GM21447 (cell line): ENCODE data around the gene SIK2.
"Not testable (repeated sequence)": the region's sequence is repeated elsewhere in the genome, so short reads cannot be mapped to it uniquely, and the experiment has no call there.

ENCODE experiments used
- ATAC-seq: cut with Tn5 transposase; IDR thresholded peaks from one replicate; pipeline ENCODE4 v1.9.1; 2021; ENCODE audit not compliant: unreplicated experiment

SIK2 gene

DNA sequence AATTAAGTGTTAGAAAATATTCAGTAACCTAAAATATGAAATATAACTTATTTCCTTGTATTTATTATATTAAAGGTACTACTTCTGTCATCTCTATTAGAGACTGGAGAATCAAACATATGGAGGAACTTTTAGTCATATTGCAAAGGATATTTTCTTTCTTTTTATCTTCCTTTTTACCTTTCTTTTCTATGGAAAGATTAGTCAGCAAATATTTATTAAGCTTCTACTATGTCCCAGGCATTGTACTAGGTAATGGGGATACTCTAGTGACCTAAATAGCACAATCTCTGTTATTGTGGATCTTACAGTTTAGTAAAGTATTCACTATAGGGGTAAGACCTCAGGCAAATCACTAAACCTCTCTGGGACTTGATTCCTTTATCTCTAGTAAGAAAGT is 18.3 kb downstream of the SIK2 start:
- ATAC-seq, result no peak

DNA sequence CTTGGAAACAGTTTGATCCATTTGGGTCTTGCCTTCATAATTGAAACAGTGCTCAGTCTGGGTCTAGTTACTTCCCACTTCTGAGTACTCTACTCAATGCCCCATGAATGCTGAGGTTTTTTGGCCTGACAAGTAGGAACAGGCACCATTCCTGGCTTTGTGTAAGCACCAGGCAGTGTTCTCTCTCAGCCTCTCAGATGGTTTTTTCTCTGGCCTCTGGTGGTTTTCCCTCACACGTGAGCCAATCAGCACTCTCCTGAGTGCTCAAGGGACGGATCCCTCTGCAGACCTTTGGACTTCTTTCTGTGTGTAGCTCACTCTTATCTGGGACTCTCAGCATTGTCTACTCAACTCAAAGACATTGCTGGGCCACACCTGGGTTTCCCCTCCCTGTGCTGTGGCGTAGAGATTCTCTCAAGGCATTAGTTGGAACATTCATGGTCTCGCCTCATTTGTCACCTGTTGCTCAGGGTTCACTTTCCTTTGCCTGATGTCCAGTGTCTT is 21.3 kb downstream of the SIK2 start:
- ATAC-seq, result no peak

DNA sequence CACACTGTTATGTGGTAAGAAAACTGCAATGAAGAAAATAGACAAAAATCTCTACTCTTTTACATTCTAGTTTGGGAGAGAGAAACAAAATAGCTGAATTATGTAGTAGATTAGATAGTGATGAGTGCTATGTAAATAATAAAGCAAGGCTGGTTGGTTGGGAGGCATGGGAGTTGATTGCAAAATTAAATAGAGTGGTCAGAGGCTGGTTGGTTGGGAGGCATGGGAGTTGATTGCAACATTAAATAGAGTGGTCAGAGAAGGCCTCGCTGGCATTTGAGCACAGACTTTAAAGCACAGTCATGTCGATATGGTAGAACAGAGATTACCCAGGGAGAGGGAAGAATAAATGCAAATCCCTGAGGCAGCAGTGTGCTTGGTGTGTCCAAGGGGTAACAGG is 22.4 kb downstream of the SIK2 start:
- ATAC-seq, result no peak

DNA sequence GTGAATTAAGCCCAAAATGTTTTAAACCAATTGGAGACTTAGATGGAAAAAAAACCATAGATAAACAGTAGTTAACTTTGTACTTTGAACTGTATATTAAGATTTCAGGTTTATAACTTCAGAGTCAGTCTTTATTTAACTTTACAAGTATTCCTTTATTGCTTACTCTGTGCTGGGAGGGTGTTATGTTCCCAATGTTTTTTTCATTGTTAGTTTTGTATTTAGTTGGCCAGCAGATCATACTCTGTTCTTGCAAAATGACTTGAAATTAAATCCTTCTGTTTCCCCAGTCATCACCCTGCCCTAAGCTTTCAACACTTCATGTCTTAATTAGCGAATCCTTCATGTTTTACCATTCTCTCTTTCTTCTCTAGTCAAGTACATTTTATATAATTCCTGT is 25.3 kb downstream of the SIK2 start:
- ATAC-seq, result no peak

DNA sequence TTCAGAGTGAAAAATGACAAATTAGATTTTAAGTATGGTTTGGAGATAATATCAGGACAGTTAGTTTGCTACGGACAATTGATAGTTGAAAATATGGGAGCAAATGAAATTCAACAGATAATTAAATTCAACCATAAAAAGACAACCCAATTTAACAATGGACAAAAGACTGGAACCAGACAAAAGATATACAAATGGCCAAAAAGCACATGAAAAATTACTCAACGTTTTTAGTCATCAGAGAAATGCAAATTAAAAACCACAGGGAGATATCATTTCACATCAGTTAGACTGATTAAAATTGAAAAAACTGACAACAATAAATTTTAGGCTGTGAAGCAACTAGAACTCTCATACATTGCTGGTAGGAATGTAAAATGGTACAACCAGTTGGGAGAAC is 27.2 kb downstream of the SIK2 start:
- no peak for ATAC-seq

DNA sequence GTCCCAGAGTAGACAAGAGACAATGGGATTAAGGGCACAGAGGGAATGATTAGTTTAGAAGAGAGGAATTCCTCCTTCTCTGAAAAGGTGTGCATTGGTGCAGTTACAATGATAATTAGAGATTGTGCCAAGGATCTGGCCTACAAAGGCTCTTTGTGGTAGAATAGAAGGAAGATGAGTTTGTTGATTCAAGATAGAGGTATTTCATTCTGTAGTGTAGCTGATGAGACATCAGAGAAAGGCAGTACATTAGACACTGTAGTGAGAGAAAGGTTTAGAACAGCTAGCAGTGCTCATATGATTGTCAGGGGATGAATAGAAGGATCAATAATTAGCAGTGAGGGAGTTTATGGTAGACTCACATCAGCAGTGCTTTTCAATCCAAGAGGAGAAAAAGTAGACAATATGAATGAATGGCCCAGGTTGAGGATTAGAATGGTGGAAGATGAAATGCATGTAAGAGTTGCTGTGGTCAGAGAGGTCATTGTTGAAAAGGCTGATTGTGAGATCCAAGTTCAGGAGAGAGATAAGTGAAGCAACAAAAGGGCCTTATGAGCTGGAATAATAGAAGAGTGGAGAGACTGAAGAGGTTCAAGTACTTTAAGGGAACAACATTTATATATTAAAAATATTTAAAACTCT is 28.9 kb downstream of the SIK2 start:
- no peak for ATAC-seq

DNA sequence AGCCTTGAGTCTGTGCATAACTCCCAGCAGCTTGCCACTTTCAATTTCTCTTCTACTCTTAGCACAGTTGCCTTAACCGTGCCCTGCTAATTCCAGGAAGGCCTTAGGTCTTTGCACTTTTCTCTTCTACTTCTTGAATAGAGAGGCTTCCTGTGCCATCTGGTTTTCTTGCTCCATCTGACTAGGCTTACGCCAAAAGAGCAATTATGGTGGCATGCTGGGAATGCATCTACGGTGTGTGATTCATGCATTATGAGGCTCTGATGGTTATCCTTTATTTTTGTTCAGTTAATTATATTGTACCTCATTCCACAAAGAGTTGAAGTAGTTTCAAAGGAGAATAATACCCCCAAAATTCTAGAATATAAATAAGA is 29.4 kb downstream of the SIK2 start:
- ATAC-seq, result no peak

DNA sequence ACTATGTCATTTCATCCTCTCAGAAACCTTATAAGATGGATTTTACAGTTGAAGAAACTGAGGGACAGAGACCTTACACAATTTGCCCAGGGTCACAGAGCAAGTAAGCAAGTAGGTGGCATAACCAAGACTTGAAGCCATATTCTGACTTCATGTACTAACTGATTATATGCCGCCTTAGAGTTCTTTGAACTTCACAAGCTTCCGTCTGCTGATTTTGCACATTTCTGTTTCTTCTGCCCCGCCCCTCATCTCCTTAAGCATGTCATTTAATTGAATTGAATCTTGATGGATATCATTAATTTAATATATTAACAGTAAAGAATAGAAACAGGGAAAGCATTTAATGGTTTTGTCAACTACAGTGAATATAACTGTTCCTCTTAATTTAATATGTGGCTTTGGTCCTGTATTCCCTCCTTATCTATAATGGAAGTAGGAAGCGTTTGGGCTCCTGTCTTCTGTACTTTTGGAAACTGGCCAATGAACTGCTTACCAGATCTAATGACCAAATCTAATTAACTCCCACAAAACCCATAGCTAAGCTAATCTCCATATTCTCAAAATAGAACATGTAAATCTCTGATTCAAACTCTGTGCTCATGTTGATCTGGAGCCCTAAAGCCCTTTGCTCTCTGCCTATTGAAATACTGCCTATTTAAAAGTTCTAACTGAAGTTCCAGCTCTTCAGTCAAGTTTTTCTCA is 30.4 kb downstream of the SIK2 start:
- ATAC-seq, result no peak

DNA sequence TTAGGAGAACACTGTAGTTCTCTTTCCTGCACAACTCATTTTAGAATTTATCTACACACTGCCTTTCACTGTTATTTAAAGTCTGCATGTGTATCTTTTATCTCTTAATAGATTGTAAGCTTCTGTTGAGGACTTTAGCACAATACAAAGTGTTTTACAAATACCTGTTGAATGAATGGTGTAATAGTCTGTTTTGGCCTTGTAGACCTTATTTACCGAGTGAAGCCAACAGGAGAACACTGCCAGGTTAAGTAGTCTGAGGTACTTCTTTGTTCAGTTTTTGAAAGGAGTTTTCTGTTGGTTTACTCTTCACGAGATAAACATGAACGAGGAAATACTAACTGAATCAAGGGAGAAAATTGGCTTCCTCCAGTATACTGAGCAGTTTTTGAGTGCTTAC is 31.0 kb downstream of the SIK2 start:
- ATAC-seq, result no peak

DNA sequence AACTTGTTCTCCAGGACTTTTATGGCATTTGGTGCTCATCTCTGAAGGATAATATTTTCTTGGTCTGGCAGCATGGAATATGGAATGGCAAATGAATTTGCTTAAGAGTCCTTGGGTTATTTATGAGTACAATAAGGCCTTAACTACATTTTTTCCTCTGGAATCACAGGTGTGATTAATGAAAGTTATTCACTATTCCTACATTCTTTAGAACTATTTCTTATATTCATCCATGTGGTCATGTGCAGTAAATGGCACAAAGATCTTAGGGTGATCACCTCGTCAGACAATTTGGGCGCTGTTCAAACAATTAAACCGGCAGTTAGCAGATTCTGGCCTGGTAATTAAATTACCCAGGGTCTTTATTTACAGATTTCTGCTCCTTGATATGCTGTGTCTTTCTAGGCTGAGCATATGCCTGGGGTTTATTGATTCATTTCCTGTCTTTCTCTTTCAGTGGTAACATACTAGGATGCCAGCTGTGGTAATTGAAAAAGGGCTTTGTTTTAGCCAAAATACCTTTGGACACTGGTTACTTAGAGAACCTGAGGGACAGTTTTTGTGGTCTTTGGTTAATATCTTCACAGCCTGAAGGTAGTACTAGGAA is 31.6 kb downstream of the SIK2 start:
- no peak for ATAC-seq

DNA sequence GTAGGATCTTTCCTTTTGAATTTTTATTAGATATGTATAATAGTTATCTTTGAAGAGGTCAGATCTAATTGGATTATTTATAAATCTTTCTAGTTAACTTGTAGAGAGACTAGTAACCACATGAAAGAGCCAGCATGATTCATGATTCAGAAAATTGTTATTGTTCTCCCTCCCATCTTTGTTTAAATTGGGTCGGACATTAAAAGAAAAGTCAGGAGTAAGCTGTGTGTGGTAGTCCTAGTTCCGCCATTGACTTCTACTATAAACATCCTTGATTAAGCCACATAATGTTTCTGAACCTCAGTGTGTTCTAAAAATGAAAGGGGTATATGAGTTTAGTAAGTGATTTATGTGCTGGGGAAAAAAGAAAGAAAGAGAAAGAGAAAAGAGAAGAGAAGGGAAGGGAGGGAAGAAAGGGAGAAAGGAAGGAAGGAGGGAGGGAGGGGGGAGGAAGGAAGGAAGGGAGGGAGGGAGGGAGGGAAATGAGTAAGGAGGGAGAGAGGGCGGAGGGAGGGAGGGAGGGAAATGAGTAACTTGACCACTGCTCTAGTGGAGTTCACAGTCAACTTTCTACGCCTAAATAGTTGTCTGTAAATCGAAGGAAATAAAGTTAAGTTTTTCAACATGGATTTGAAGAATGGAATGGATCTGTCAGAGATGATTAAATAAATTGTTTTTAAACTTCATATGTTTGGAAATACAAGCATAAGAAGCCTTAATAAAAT is 32.9 kb downstream of the SIK2 start:
- no peak for ATAC-seq

DNA sequence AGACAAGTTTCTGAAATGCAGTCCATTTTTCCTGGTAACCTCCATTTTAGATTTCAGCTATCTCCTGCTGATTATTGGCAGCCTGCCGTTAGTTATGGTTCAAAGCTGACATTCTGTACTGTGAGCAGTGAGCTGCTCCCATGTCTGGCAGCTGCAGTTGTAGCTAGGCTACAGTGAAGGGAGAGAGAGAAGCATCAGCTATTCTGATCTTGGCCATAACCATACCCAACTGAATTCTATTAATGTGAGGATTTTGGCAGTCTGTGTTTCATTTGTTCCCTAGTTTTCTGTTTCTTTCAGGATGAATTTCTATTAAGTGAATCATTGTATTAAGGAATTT is 33.4 kb downstream of the SIK2 start:
- ATAC-seq, result no peak

DNA sequence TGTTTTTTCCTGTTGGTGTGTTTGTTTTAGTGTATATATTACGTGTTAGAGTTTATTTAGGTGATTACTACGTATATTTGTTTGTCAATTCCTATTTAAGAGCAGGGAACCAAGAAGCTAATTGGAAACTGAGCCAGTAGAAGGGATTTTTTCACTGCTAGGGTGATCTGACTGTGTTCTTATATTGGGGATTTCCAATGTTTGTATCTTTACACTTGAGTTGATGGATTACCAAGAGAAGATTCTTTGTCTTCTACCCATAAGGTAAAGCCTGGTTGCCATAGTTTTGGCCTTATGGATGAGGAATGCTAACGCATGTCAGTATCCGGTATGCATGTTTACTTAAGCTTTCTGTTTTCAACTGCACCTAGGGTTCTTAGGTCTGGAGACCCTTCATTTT is 35.6 kb downstream of the SIK2 start:
- no peak for ATAC-seq

DNA sequence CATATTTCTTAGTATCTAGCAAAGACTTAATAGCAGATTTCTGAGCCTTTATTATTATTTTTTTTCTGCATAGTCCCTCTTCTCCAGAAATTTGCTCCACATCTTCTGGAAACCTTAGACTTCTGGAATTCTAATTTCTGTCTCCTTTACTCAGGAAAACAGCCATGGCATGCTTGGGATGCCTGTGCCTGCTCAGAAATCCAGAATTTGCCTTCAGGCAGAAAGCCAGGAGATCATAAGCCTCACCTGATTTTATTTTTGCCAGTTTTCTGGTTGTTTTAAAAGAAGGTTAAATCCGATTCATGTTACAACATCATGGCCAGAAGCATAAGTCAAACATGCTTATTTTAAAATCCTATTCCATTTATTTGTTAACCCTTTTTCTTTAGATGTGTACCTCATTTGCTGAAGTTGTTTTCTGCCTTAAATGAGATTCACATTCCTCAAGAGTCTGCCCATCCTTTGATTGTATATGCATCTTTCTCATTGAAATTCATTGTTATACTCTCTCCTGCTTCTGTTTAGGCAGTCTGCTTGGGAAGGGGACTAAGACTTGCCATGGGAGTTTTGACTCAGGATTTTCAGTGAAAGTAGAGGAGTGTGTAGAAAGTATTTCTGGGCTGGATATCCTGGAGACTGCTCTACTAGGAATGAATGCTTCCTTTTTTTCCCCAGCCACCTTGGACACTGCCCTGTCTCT is 37.1 kb downstream of the SIK2 start:
- ATAC-seq, result no peak

DNA sequence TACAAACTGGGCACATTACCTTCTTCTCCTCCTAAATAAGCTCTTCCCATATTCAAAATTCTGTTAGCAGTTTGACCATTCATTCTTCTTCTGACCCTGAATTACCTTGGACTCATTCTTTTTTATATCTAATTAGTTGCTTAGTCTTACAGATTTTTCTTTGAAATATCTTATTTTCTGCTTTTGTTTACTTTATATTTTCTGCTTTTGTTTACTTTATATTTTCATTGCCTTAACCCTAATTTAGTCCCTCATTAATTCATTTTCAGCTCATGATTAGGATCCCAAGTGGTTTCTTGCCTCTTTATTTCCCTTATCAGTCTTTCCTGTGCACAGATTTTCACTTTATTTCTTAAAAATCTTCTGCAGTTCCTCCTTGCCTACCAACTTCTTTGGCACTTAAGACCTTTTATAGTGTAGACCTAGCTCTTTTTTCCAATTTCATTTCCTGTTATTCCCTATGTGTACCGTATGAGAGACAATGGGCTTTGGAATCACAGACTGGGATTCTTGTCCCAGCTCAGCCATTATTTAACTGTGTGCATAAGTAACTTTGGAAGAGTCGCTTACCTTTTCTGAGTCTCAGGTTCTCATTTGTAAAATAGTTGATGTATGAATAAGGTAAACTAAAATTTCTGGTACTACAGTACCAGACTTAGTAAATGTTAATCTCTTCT is 39.2 kb downstream of the SIK2 start:
- ATAC-seq, result no peak

DNA sequence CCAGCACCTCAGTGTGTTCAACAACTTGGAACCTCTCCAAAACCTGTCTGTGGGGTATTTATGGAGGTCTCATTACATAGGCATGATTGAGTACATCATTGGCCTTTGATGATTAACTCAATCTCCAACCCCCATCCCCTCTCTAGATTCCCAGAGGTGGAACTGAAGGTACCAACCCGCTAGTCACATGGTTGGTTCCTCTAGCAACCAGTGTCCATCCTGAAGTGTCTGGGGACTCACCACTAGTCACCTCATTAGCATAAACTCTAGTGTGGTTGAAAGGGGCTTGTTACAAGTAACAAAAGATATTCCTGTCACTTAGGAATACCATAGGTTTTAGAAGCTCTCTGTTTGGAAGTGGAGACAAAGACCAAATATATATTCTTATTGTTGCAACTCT is 40.3 kb downstream of the SIK2 start:
- ATAC-seq, result no peak

DNA sequence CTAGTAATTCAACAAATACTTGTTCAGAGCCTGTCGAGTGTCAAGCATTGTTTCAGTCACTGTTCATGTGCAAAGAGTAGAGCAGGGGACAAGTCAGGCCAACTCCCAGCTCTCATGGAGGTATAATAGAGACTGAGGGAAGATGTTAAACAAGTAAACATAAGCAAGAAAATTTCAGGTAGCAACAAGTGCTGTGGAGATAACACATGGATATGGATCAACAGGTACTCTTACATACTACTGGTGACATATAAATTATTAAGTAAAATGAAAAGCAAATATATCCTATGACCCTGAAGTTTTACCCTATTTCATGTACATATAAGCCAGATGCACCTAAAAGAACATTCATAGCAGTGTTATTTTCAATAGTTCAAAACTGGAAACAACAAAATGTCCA is 42.7 kb downstream of the SIK2 start:
- no peak for ATAC-seq

DNA sequence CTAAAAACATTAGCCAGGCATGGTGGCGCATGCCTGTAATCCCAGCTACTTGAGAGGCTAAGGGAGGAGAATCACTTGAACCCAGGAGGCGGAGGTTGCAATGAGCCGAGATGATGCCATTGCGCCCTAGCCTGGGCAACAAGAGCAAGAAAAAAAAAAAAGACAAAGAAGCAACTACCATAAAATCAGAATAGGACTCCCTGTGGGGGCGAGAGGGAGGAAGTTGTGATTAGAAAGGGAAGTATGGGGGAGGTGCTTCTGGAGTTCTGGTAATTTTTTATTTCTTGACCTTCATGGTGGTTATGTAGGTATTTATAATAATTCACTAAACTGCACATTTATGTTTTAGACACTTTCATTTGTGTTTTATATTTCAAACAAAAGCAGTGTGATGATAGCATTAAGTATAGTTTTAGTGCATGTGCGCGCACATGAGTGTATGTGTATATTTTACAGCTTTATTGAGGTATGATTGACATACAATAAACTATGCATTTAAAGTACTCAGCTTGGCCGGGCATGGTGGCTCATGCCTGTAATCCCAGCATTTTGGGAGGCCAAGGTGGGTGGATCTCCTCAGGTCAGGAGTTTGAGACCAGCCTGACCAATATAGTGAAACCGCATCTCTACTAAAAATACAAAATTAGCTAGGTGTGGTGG is 43.5 kb downstream of the SIK2 start:
- ATAC-seq, result no peak

DNA sequence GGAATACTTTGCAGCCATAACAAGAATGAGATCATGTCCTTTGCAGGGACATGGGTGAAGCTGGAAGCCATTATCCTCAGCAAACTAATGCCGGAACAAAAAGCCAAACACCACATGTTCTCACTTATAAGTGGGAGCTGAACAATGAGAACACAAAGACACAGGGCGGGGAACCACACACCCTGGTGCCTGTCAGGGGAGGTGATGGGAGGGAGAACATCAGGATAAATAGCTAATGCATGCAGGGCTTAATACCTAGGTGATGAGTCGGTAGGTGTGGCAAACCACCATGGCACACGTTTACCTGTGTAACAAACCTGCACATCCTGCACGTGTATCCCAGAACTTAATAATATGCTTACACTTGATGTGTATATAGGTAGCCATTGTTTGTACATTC is 49.1 kb downstream of the SIK2 start:
- not testable (repeated sequence) for ATAC-seq

DNA sequence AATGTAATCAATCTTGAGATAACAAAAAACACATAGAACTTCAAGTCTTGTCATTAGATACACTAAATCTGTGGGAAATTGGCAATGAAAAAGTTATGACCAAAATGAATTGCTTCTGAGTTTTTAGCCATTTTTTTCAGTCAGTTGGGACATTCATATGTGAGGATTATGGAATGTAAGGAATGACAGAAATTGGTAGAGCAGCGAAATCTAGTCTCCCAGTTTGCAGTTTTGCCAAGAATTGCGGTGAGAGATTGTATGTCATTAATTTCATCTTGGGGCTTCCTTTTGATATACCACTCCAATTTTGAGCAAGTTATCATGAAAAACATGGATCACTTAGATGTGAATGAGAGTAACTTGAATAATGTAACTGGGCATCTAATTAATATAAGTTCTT is 49.9 kb downstream of the SIK2 start:
- ATAC-seq, result no peak
